Neural cell (in vitro differentiated cells): ENCODE data around the gene NKAIN4. TPM values are rescaled to one million over a fixed set of nuclear protein-coding genes. Genes with fewer than 3 reads are reported as not detected.

Experiments used
- H2AFZ ChIP-seq: fragments of 200-600, 300-800 bp; sonication (generic), shearing (Covaris generic); 2 replicates; pipeline ENCODE4 v1.6.0; 2014; ENCODE audit warnings: low read depth, mild to moderate bottlenecking, antibody characterized with exemption, low read length, moderate library complexity
- H3F3A ChIP-seq: fragments of 200-600 bp; shearing (Covaris generic); 2 replicates; pipeline ENCODE4 v1.6.1; 2016; ENCODE audit warnings: mild to moderate bottlenecking, moderate library complexity, mixed read lengths, antibody characterized with exemption, low read length; ENCODE audit not compliant: insufficient read depth, poor library complexity, severe bottlenecking
- H3K27ac ChIP-seq: fragments of 200-600, 300-800 bp; sonication (generic), shearing (Covaris generic); 2 replicates; pipeline ENCODE4 v1.5.1; 2014; ENCODE audit warnings: mild to moderate bottlenecking, low read length, moderate library complexity
- H3K27me3 ChIP-seq: fragments of 300-800, 200-600 bp; sonication (generic), shearing (Covaris generic); 2 replicates; pipeline ENCODE4 v1.6.0; 2014; ENCODE audit warnings: mild to moderate bottlenecking, low read depth, low read length, moderate library complexity; ENCODE audit not compliant: insufficient read depth
- H3K36me3 ChIP-seq: fragments of 300-800, 200-600 bp; sonication (generic), shearing (Covaris generic); 2 replicates; pipeline ENCODE4 v1.5.1; 2014; ENCODE audit warnings: mild to moderate bottlenecking, antibody characterized with exemption, low read length, moderate library complexity; ENCODE audit not compliant: insufficient read depth
- H3K4me2 ChIP-seq: fragments of 300-800, 200-600 bp; sonication (generic), shearing (Covaris generic); 2 replicates; pipeline ENCODE4 v1.6.0; 2014; ENCODE audit warnings: mild to moderate bottlenecking, low read length
- H3K4me3 ChIP-seq: fragments of 300-800, 200-600 bp; sonication (generic), shearing (Covaris generic); 2 replicates; pipeline ENCODE4 v1.5.1; 2014; ENCODE audit warnings: mild to moderate bottlenecking, low read length, moderate library complexity
- H3K79me2 ChIP-seq: fragments of 200-600 bp; shearing (Covaris generic); replicated peaks from 2 replicates; pipeline ENCODE4 v1.6.0; 2014; ENCODE audit warnings: mild to moderate bottlenecking, low read length, moderate library complexity; ENCODE audit not compliant: insufficient read depth
- H3K9ac ChIP-seq: fragments of 300-800, 200-600 bp; sonication (generic), shearing (Covaris generic); 2 replicates; pipeline ENCODE4 v1.6.1; 2016; ENCODE audit warnings: mild to moderate bottlenecking, low read length, mixed read lengths
- H3K9me2 ChIP-seq: fragments of 200-600 bp; shearing (Covaris generic); 2 replicates; pipeline ENCODE4 v1.6.1; 2016; ENCODE audit warnings: mild to moderate bottlenecking, low read length, mixed read lengths; ENCODE audit not compliant: insufficient read depth
- H3K9me3 ChIP-seq: fragments of 200-600, 300-800 bp; sonication (generic), shearing (Covaris generic); 2 replicates; pipeline ENCODE4 v1.6.1; 2016; ENCODE audit warnings: mild to moderate bottlenecking, mixed run types, low read length, moderate library complexity, mixed read lengths
- H4K20me1 ChIP-seq: fragments of 200-600 bp; shearing (Covaris generic); 2 replicates; pipeline ENCODE4 v1.6.1; 2016; ENCODE audit warnings: mild to moderate bottlenecking, mixed run types; ENCODE audit not compliant: insufficient read depth
- CTCF ChIP-seq: fragments of 450-650 bp; IDR thresholded peaks from 2 replicates; pipeline ENCODE4 v1.5.1; 2014; ENCODE audit warnings: antibody characterized with exemption, mild to moderate bottlenecking, moderate library complexity; ENCODE audit not compliant: poor library complexity, severe bottlenecking
- EP300 ChIP-seq: fragments of 450-650 bp; conservative IDR thresholded peaks from 2 replicates; pipeline ENCODE4 v1.6.1; 2014; ENCODE audit warnings: antibody characterized with exemption, mild to moderate bottlenecking, moderate library complexity; ENCODE audit not compliant: poor library complexity, severe bottlenecking
- EZH2 ChIP-seq: fragments of 200-600, 300-800 bp; shearing (Covaris generic), sonication (generic); IDR thresholded peaks from 2 replicates; pipeline ENCODE4 v1.6.1; 2014; ENCODE audit warnings: antibody characterized with exemption, low read length, borderline replicate concordance, mild to moderate bottlenecking; ENCODE audit not compliant: insufficient read depth, poor library complexity, severe bottlenecking
- MXI1 ChIP-seq: fragments of 450-650 bp; conservative IDR thresholded peaks from 2 replicates; pipeline ENCODE4 v1.6.1; 2014; ENCODE audit warnings: antibody characterized with exemption, mild to moderate bottlenecking; ENCODE audit not compliant: poor library complexity, severe bottlenecking
- POLR2AphosphoS5 ChIP-seq: IDR thresholded peaks from 2 replicates; pipeline ENCODE4 v1.6.1; 2012
- RAD21 ChIP-seq: fragments of 450-650 bp; conservative IDR thresholded peaks from 2 replicates; pipeline ENCODE4 v1.6.1; 2014; ENCODE audit warnings: antibody characterized with exemption, mild to moderate bottlenecking, moderate library complexity
- REST ChIP-seq: IDR thresholded peaks from 2 replicates; pipeline ENCODE4 v1.6.1; 2012; ENCODE audit warnings: borderline replicate concordance
- SMC3 ChIP-seq: fragments of 450-650 bp; conservative IDR thresholded peaks from 2 replicates; pipeline ENCODE4 v1.6.1; 2014; ENCODE audit warnings: antibody characterized with exemption, mild to moderate bottlenecking, moderate library complexity; ENCODE audit not compliant: poor library complexity
- TAF1 ChIP-seq: IDR thresholded peaks from 2 replicates; pipeline ENCODE4 v1.6.1; 2012; ENCODE audit warnings: low read depth
- polyA plus RNA-seq: library from polyadenylated mRNA; depleted of rRNA; stranded (reverse); fragments of >200 nt; gene quantifications from 2 replicates; pipeline ENCODE4 v1.2.3, GENCODE V29; 2014

The NKAIN4 gene
- polyA plus RNA-seq, 1 donor from 2014 or later, result 11.2 TPM

- Histone ChIP-seq H3F3A (no peaks in the 10 kb centered on the region), H3K9ac (no peak overlapping the region), H2AFZ (no peak overlapping the region), H3K27me3 (no peaks in the 10 kb centered on the region), H3K79me2 (no peaks in the 10 kb centered on the region), H3K4me2 (no peak overlapping the region), H3K9me3 (no peaks in the 10 kb centered on the region), H3K36me3 (no peaks in the 10 kb centered on the region), H3K9me2 (no peaks in the 10 kb centered on the region), H4K20me1 (no peaks in the 10 kb centered on the region), H3K27ac (no peak overlapping the region), H3K4me3 (no peak overlapping the region)
- TF ChIP-seq POLR2AphosphoS5 (no peak), TAF1 (no peak), REST (no peak), MXI1 (no peak), CTCF (no peak), RAD21 (no peak), EP300 (no peak), EZH2 (no peak), SMC3 (no peak)
Observed at GRCh38 chr20:63294536-63294900, 40.3 kb upstream of the NKAIN4 start.

GRCh38 chr20:63293871-63294535, 39.7 kb upstream of the NKAIN4 start:
- Histone ChIP-seq H3K36me3 (no peaks in the 10 kb centered on the region), H3K9me2 (no peaks in the 10 kb centered on the region), H4K20me1 (no peaks in the 10 kb centered on the region), H3F3A (no peaks in the 10 kb centered on the region), H3K79me2 (no peaks in the 10 kb centered on the region), H2AFZ (no peak overlapping the region), H3K9ac (no peak overlapping the region), H3K4me2 (no peak overlapping the region), H3K27me3 (no peaks in the 10 kb centered on the region), H3K4me3 (no peak overlapping the region), H3K27ac (no peak overlapping the region), H3K9me3 (no peaks in the 10 kb centered on the region)
- TF ChIP-seq SMC3 (no peak), EZH2 (no peak), RAD21 (no peak), TAF1 (no peak), MXI1 (no peak), REST (no peak), CTCF (no peak), POLR2AphosphoS5 (no peak), EP300 (no peak)
